ENCODE results near the gene CYS1.
"Not testable (repeated sequence)": the region's sequence is repeated elsewhere in the genome, so short reads cannot be mapped to it uniquely, and the experiment has no call there.

CYS1 gene

GRCh38 chr2:10022041-10022421 is 58.2 kb downstream of the CYS1 start:
- DNase-seq (ENCODE audit: insufficient read length, low spot score) (no peak), FAIRE-seq (no peak)
- TF ChIP-seq, protein P1, sequence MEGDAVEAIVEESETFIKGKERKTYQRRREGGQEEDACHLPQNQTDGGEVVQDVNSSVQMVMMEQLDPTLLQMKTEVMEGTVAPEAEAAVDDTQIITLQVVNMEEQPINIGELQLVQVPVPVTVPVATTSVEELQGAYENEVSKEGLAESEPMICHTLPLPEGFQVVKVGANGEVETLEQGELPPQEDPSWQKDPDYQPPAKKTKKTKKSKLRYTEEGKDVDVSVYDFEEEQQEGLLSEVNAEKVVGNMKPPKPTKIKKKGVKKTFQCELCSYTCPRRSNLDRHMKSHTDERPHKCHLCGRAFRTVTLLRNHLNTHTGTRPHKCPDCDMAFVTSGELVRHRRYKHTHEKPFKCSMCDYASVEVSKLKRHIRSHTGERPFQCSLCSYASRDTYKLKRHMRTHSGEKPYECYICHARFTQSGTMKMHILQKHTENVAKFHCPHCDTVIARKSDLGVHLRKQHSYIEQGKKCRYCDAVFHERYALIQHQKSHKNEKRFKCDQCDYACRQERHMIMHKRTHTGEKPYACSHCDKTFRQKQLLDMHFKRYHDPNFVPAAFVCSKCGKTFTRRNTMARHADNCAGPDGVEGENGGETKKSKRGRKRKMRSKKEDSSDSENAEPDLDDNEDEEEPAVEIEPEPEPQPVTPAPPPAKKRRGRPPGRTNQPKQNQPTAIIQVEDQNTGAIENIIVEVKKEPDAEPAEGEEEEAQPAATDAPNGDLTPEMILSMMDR (IDR thresholded peaks at IDR 0.05; ENCODE audit: insufficient read depth, missing control alignments), result no peak

GRCh38 chr2:10019602-10020400 is 60.4 kb downstream of the CYS1 start:
- TF ChIP-seq, protein P1 (IDR thresholded peaks at IDR 0.05; ENCODE audit: insufficient read depth, missing control alignments), result no peak
- FAIRE-seq (no peak), DNase-seq (ENCODE audit: insufficient read length, low spot score) (no peak)

GRCh38 chr2:10019174-10019573 is 61.0 kb downstream of the CYS1 start:
- FAIRE-seq (no peak), DNase-seq (ENCODE audit: insufficient read length, low spot score) (no peak)

GRCh38 chr2:10017313-10017941 is 62.8 kb downstream of the CYS1 start:
- DNase-seq (ENCODE audit: insufficient read length, low spot score), result no peak
- TF ChIP-seq, protein P1 (IDR thresholded peaks at IDR 0.05; ENCODE audit: insufficient read depth, missing control alignments), result no peak
- no peak for FAIRE-seq

More at GRCh38 chr2:10019174-10019573, 61.0 kb downstream of the CYS1 start:
- TF ChIP-seq, protein P1 (IDR thresholded peaks at IDR 0.05; ENCODE audit: insufficient read depth, missing control alignments), result no peak

GRCh38 chr2:10016802-10017258 is 63.4 kb downstream of the CYS1 start:
- FAIRE-seq (no peak), DNase-seq (ENCODE audit: insufficient read length, low spot score) (no peak)
- TF ChIP-seq, protein P1 (IDR thresholded peaks at IDR 0.05; ENCODE audit: insufficient read depth, missing control alignments), result no peak

DNA sequence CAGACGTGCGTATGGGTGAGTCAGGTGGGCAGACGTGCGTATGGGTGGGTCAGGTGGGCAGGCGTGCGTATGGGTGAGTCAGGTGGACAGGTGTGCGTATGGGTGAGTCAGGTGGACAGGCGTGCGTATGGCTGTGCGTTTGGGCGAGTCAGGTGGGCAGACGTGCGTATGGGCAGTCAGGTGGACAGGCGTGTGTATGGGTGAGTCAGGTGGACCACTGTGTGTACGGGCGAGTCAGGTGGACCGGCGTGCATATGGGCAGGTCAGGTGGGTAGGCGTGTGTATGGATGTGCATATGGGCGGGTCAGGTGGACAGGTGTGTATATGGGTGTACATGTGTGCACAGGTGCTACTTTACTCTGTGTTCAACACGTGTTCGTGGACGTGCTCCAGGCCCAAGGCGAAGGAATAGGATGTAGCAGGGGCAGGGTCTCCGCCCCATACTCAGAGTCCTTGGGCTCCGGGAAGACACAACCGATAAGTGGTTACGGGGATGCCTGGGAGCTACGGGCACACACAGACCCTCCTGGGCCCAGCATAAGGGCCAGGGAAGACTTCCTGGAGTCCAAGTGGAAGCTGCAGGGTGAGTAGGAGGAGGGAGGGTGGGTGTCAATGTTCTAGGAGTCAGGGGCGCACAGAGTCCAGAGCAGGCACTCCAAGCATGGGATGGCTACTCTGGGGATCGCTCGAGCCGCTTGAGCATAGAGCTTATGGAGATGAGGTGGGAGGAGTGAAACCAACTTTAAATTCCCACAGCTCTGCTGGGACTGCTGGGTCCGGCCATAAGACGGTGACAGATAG is 64.0 kb downstream of the CYS1 start:
- DNase-seq (ENCODE audit: insufficient read length, low spot score) (no peak), FAIRE-seq (no peak)
- TF ChIP-seq, protein P1 (IDR thresholded peaks at IDR 0.05; ENCODE audit: insufficient read depth, missing control alignments), result no peak

DNA sequence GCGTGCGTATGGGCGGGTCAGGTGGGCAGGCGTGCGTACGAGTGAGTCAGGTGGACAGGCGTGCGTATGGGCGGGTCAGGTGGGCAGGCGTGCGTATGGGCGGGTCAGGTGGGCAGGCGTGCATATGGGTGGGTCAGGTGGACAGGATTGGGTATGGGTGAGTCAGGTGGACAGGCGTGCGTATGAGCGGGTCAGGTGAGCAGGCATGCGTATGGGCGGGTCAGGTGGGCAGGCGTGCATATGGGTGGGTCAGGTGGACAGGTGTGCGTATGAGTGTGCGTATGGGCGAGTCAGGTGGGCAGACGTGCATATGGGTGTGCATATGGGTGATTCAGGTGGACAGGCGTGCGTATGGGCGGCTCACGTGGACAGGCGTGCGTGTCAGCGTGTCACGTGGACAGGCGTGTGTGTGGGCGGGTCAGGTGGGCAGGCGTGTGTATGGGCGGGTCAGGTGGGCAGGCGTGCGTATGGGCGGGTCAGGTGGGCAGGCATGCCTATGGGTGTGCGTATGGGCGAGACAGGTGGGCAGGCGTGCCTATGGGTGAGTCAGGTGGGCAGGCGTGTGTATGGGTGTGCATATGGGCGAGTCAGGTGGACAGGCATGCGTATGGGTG is 64.7 kb downstream of the CYS1 start:
- FAIRE-seq; DNase-seq (ENCODE audit: insufficient read length, low spot score): not testable (repeated sequence)

Data from D721Med (cell line).